ENCODE data around the gene YPEL2.
"Not testable (repeated sequence)": the region's sequence is repeated elsewhere in the genome, so short reads cannot be mapped to it uniquely, and the experiment has no call there.

The YPEL2 gene

GRCh38 chr17:59381716-59382570 is 50.5 kb downstream of the YPEL2 start:
- Histone ChIP-seq H3K27me3 (ENCODE audit: insufficient read depth, low read length) (no peaks in the 10 kb centered on the region), H2AFZ (ENCODE audit: low read depth, low read length) (no peak overlapping the region), H3K9me3 (ENCODE audit: low read length) (no peaks in the 10 kb centered on the region), H3K4me3 (ENCODE audit: low read length) (no peak overlapping the region), H3K36me3 (ENCODE audit: insufficient read depth, low read length) (no peaks in the 10 kb centered on the region), H3K4me1 (ENCODE audit: insufficient read depth, low read length) (no peaks in the 10 kb centered on the region)

- no peaks in the 10 kb centered on the region for H3K9me3 ChIP-seq (ENCODE audit: low read length)
- no peak overlapping the region for H2AFZ ChIP-seq (ENCODE audit: low read depth, low read length)
- no peaks in the 10 kb centered on the region for H3K36me3 ChIP-seq (ENCODE audit: insufficient read depth, low read length)
- no peaks in the 10 kb centered on the region for H3K4me1 ChIP-seq (ENCODE audit: insufficient read depth, low read length)
- no peak overlapping the region for H3K4me3 ChIP-seq (ENCODE audit: low read length)
- H3K27me3 ChIP-seq (ENCODE audit: insufficient read depth, low read length), result no peaks in the 10 kb centered on the region
Measured at GRCh38 chr17:59383893-59384292, 52.4 kb downstream of the YPEL2 start.

- H3K36me3 ChIP-seq (ENCODE audit: insufficient read depth, low read length), result peaks cover 10% of the 10 kb centered on the region
- H3K4me3 ChIP-seq (ENCODE audit: low read length), result no peak overlapping the region
Measured at GRCh38 chr17:59387351-59388068, 56.1 kb downstream of the YPEL2 start.

GRCh38 chr17:59388069-59388556 is 56.7 kb downstream of the YPEL2 start:
- Histone ChIP-seq H3K36me3 (ENCODE audit: insufficient read depth, low read length) (peaks cover 10% of the 10 kb centered on the region), H2AFZ (ENCODE audit: low read depth, low read length) (no peak overlapping the region), H3K4me1 (ENCODE audit: insufficient read depth, low read length) (no peaks in the 10 kb centered on the region), H3K4me3 (ENCODE audit: low read length) (no peak overlapping the region), H3K9me3 (ENCODE audit: low read length) (no peaks in the 10 kb centered on the region), H3K27me3 (ENCODE audit: insufficient read depth, low read length) (no peaks in the 10 kb centered on the region)

More at GRCh38 chr17:59387351-59388068, 56.1 kb downstream of the YPEL2 start:
- H3K9me3 ChIP-seq (ENCODE audit: low read length), result no peaks in the 10 kb centered on the region
- no peaks in the 10 kb centered on the region for H3K4me1 ChIP-seq (ENCODE audit: insufficient read depth, low read length)
- no peaks in the 10 kb centered on the region for H3K27me3 ChIP-seq (ENCODE audit: insufficient read depth, low read length)
- H2AFZ ChIP-seq (ENCODE audit: low read depth, low read length), result no peak overlapping the region

GRCh38 chr17:59389066-59389465 is 57.6 kb downstream of the YPEL2 start:
- Histone ChIP-seq H3K4me1 (ENCODE audit: insufficient read depth, low read length) (no peaks in the 10 kb centered on the region), H3K36me3 (ENCODE audit: insufficient read depth, low read length) (peaks cover 10% of the 10 kb centered on the region), H3K27me3 (ENCODE audit: insufficient read depth, low read length) (no peaks in the 10 kb centered on the region), H3K9me3 (ENCODE audit: low read length) (no peaks in the 10 kb centered on the region), H3K4me3 (ENCODE audit: low read length) (no peak overlapping the region), H2AFZ (ENCODE audit: low read depth, low read length) (no peak overlapping the region)

- H3K36me3 ChIP-seq (ENCODE audit: insufficient read depth, low read length), result peaks cover 13% of the 10 kb centered on the region
Measured at GRCh38 chr17:59391021-59391420, 59.6 kb downstream of the YPEL2 start.

GRCh38 chr17:59392973-59393679 is 61.7 kb downstream of the YPEL2 start:
- H3K4me3 ChIP-seq (ENCODE audit: low read length), result no peak overlapping the region
- no peaks in the 10 kb centered on the region for H3K4me1 ChIP-seq (ENCODE audit: insufficient read depth, low read length)
- peaks cover 7% of the 10 kb centered on the region for H3K9me3 ChIP-seq (ENCODE audit: low read length)
- peaks cover 28% of the 10 kb centered on the region for H3K36me3 ChIP-seq (ENCODE audit: insufficient read depth, low read length)
- H3K27me3 ChIP-seq (ENCODE audit: insufficient read depth, low read length), result no peaks in the 10 kb centered on the region
- no peak overlapping the region for H2AFZ ChIP-seq (ENCODE audit: low read depth, low read length)

More at GRCh38 chr17:59391021-59391420, 59.6 kb downstream of the YPEL2 start:
- Histone ChIP-seq H2AFZ (ENCODE audit: low read depth, low read length) (no peak overlapping the region), H3K4me3 (ENCODE audit: low read length) (no peak overlapping the region), H3K27me3 (ENCODE audit: insufficient read depth, low read length) (no peaks in the 10 kb centered on the region), H3K9me3 (ENCODE audit: low read length) (peaks cover 4% of the 10 kb centered on the region), H3K4me1 (ENCODE audit: insufficient read depth, low read length) (no peaks in the 10 kb centered on the region)

- H3K4me1 ChIP-seq (ENCODE audit: insufficient read depth, low read length); H3K9me3 ChIP-seq (ENCODE audit: low read length); H3K27me3 ChIP-seq (ENCODE audit: insufficient read depth, low read length); H3K4me3 ChIP-seq (ENCODE audit: low read length); H2AFZ ChIP-seq (ENCODE audit: low read depth, low read length): not testable (repeated sequence)
- peaks cover 28% of the 10 kb centered on the region for H3K36me3 ChIP-seq (ENCODE audit: insufficient read depth, low read length)
Measured at GRCh38 chr17:59393742-59394410, 62.4 kb downstream of the YPEL2 start.

- no peaks in the 10 kb centered on the region for H3K4me1 ChIP-seq (ENCODE audit: insufficient read depth, low read length)
- no peaks in the 10 kb centered on the region for H3K27me3 ChIP-seq (ENCODE audit: insufficient read depth, low read length)
- peaks cover 21% of the 10 kb centered on the region for H3K36me3 ChIP-seq (ENCODE audit: insufficient read depth, low read length)
- peaks cover 7% of the 10 kb centered on the region for H3K9me3 ChIP-seq (ENCODE audit: low read length)
- H3K4me3 ChIP-seq (ENCODE audit: low read length), result no peak overlapping the region
- no peak overlapping the region for H2AFZ ChIP-seq (ENCODE audit: low read depth, low read length)
Measured at GRCh38 chr17:59396134-59396826, 64.8 kb downstream of the YPEL2 start.

- Histone ChIP-seq H3K4me3 (ENCODE audit: low read length) (no peak overlapping the region), H2AFZ (ENCODE audit: low read depth, low read length) (no peak overlapping the region), H3K9me3 (ENCODE audit: low read length) (peaks cover 7% of the 10 kb centered on the region), H3K27me3 (ENCODE audit: insufficient read depth, low read length) (no peaks in the 10 kb centered on the region), H3K4me1 (ENCODE audit: insufficient read depth, low read length) (no peaks in the 10 kb centered on the region), H3K36me3 (ENCODE audit: insufficient read depth, low read length) (peaks cover 21% of the 10 kb centered on the region)
Measured at GRCh38 chr17:59397316-59398073, 66.0 kb downstream of the YPEL2 start.

GRCh38 chr17:59399914-59400313 is 68.5 kb downstream of the YPEL2 start:
- Histone ChIP-seq H2AFZ (ENCODE audit: low read depth, low read length) (no peak overlapping the region), H3K9me3 (ENCODE audit: low read length) (peaks cover 6% of the 10 kb centered on the region), H3K27me3 (ENCODE audit: insufficient read depth, low read length) (no peaks in the 10 kb centered on the region), H3K4me3 (ENCODE audit: low read length) (no peak overlapping the region), H3K4me1 (ENCODE audit: insufficient read depth, low read length) (no peaks in the 10 kb centered on the region), H3K36me3 (ENCODE audit: insufficient read depth, low read length) (peaks cover 21% of the 10 kb centered on the region)
